Measurements from ENCODE around the gene CYLC2.

- TF ChIP-seq CTCF (IDR thresholded peaks at IDR 0.05) (no peak), POLR2A (IDR thresholded peaks at IDR 0.05) (no peak)
Measured at GRCh38 chr9:103025796-103026195, 30.7 kb downstream of the CYLC2 start.
